ENCODE results near the gene MAP3K5.

The MAP3K5 gene

DNA sequence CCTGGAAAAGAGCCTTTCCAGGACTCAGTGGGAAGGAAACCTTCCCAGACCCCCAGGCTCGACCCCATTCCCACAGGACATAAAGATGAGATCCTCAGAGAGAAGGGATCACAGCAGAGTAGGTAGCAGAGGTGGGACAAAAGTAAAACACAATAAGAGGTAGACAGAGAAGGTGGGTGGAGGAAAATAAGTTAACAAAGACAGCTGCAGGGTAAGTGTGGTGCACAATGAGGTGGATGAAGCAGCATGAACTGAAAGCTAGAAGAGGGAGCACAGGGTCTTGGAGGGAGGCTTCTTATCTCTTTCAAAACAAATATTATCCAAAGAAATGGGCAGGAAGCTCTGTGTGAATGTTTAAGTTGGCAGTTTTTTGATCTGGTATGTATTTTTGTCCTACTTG is 228.1 kb downstream of the MAP3K5 start:
- no peak for TF ChIP-seq CTCF (IDR thresholded peaks at IDR 0.05; ENCODE audit: insufficient read depth, low read depth, low read length, missing control alignments)
- DNase-seq (ENCODE audit: low read depth): no peak
- H3K4me3 ChIP-seq (ENCODE audit: low read depth, low read length): no peak overlapping the region

DNA sequence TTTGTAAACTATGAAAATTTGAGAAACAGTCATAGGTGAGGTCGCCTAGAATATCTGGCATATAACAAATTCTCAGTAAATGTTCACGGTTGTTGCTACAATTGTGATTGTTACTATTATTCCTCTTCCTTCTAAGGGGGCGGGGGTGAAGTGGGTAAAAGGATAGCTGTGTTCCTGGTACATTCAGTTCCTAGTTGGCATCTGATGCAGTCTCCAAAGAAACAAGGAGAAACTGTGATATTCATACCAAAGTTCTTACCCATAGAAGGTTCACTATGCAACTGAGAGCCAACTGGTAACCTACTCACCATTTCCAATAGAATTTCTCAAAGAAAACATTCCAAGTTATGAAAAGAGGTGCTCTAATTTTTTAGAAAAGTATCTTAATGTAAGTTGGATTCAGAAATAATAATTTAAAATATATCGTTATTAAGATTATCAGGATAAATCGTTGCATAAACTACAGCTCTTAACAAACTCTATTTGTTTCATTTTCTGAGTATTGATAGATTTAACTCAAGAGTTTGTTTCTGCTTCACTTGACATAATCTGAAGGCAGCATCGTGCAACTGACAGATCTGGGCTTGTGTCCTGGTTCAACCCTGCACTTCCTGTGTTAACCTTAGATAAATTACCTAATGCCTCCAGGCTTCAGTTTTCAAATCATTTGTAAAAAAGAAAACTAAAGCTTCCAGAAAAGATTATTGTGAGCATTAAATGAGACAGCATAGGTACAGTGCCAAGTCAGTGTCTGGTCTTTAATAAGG is 228.7 kb downstream of the MAP3K5 start:
- H3K4me3 ChIP-seq (ENCODE audit: low read depth, low read length): no peak overlapping the region
- no peak for TF ChIP-seq CTCF (IDR thresholded peaks at IDR 0.05; ENCODE audit: insufficient read depth, low read depth, low read length, missing control alignments)
- DNase-seq (ENCODE audit: low read depth): no peak

- no peak for DNase-seq (ENCODE audit: low read depth)
- no peak overlapping the region for H3K4me3 ChIP-seq (ENCODE audit: low read depth, low read length)
- no peak for TF ChIP-seq CTCF (IDR thresholded peaks at IDR 0.05; ENCODE audit: insufficient read depth, low read depth, low read length, missing control alignments)
Observed at GRCh38 chr6:136562211-136562610, 230.1 kb downstream of the MAP3K5 start.

DNA sequence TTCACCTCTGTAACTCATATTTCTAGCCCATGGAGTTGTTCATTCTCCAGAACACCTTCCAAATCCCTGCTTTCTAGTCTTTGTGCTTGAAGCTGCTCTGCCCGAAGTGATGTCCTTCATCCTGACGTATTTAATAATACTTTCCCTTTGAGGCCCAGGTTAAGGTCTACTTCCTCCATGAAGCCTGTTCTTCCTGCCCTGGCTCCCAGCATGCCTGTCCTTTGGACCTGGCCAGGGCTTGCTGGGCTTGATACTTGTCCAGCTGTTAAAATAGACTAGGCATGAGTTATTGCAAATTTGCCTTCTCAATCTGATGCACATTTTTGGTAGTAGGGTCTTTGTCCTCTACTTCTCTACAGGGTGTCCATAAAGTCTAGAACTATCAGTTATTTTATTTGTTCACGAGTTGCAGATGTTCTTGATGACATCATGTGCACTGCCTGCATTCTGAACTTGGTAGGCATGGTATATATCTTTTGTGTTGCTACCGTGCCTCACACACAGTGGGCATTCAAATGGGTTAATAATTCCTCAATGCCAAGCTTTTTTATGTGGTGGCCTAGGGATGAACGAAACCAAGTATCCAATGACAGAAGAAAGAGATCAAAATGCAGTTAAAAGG is 239.0 kb downstream of the MAP3K5 start:
- TF ChIP-seq CTCF (IDR thresholded peaks at IDR 0.05; ENCODE audit: insufficient read depth, low read depth, low read length, missing control alignments): no peak
- no peak for DNase-seq (ENCODE audit: low read depth)
- no peak overlapping the region for H3K4me3 ChIP-seq (ENCODE audit: low read depth, low read length)

- no peak for DNase-seq (ENCODE audit: low read depth)
- no peak overlapping the region for H3K4me3 ChIP-seq (ENCODE audit: low read depth, low read length)
Observed at GRCh38 chr6:136552054-136552453, 240.2 kb downstream of the MAP3K5 start.

GRCh38 chr6:136551103-136551502 is 241.2 kb downstream of the MAP3K5 start:
- no peak overlapping the region for H3K4me3 ChIP-seq (ENCODE audit: low read depth, low read length)
- DNase-seq (ENCODE audit: low read depth): no peak
- TF ChIP-seq CTCF (IDR thresholded peaks at IDR 0.05; ENCODE audit: insufficient read depth, low read depth, low read length, missing control alignments): no peak

More at GRCh38 chr6:136552054-136552453, 240.2 kb downstream of the MAP3K5 start:
- TF ChIP-seq CTCF (IDR thresholded peaks at IDR 0.05; ENCODE audit: insufficient read depth, low read depth, low read length, missing control alignments): no peak
